ENCODE data around the gene NPC2. TPM values are rescaled to one million over a fixed set of nuclear protein-coding genes. Genes with fewer than 3 reads are reported as not detected.

The NPC2 gene
- total and polyA plus RNA-seq, 9 of the 15 experiments (the other 6 are each of a cell fraction or from before 2014, with no cell fraction given), result 16.6 to 74.1 (median 32.6) TPM

GRCh38 chr14:74491956-74492775 is 939 bp downstream of the NPC2 start (continued):
- TF ChIP-seq ZNF274 (IDR thresholded peaks at IDR 0.05; ENCODE audit: borderline replicate concordance, low read depth, low read length), result no peak
- TF ChIP-seq MAFK (IDR thresholded peaks at IDR 0.05; ENCODE audit: low read length), result peak; percentile 17
- TF ChIP-seq C11orf30 (IDR thresholded peaks at IDR 0.05; ENCODE audit: low read depth), result peak; percentile 93; the same call in 1 of the 2 replicates
- no peak for TF ChIP-seq FUS (optimal IDR thresholded peaks at IDR 0.05; ENCODE audit: low read depth, low read length)
- peak; percentile 38 to 49; a peak in 3 of 4 replicates for TF ChIP-seq NRF1 (conservative IDR thresholded peaks at IDR 0.05 in 1 of 2, IDR thresholded peaks at IDR 0.05 in 1 of 2)
- TF ChIP-seq E2F8 (IDR thresholded peaks at IDR 0.05; ENCODE audit: low read depth, partially characterized antibody), result no peak
- no peak for TF ChIP-seq FOXJ3 (CRISPR knock-in tag; IDR thresholded peaks at IDR 0.05)
- TF ChIP-seq CTBP1 (IDR thresholded peaks at IDR 0.05; ENCODE audit: borderline replicate concordance), result 0 out of 2 replicates have a peak, but pooled peaks have one; percentile 17
- TF ChIP-seq MBD2 (IDR thresholded peaks at IDR 0.05; ENCODE audit: borderline replicate concordance, low read depth), result no peak
- TF ChIP-seq CHCHD3 (CRISPR knock-in tag; IDR thresholded peaks at IDR 0.05), result no peak
- no peak for TF ChIP-seq ZNF23 (CRISPR knock-in tag; IDR thresholded peaks at IDR 0.05)
- no peak for TF ChIP-seq ZNF134 (CRISPR knock-in tag; conservative IDR thresholded peaks at IDR 0.05)
- TF ChIP-seq MAFG (tag; conservative IDR thresholded peaks at IDR 0.05), result peak; percentile 91
- TF ChIP-seq MTA1 (IDR thresholded peaks at IDR 0.05; ENCODE audit: borderline replicate concordance), result no peak
- TF ChIP-seq CTCF (IDR thresholded peaks at IDR 0.05 in 2 of 3, conservative IDR thresholded peaks at IDR 0.05 in 1 of 3; ENCODE audit: insufficient read depth in 2 of 3, low read depth in 1 of 3, low read length in 3 of 3), result peak; percentile 16 to 51 (median 35); a peak in 3 of 6 replicates
- no peak for TF ChIP-seq THRA (IDR thresholded peaks at IDR 0.05)
- peak; percentile 24 to 29; a peak in 3 of 4 replicates for TF ChIP-seq RAD21 (CRISPR knock-in tag; conservative IDR thresholded peaks at IDR 0.05 in 1 of 2, IDR thresholded peaks at IDR 0.05 in 1 of 2)
- no peak for TF ChIP-seq MCM2 (IDR thresholded peaks at IDR 0.05; ENCODE audit: low read depth)

Measured in K562 (cell line).